ENCODE measurements around the gene VAV3. TPM values are rescaled to one million over a fixed set of nuclear protein-coding genes. Genes with fewer than 3 reads are reported as not detected.

The VAV3 gene
- total RNA-seq, 4 donors from 2014 or later: 0.33 to 12.1 (median 0.47) TPM

- ATAC-seq: no peak
Observed at GRCh38 chr1:107649023-107649422, 316.0 kb downstream of the VAV3 start.

GRCh38 chr1:107648071-107648470 is 316.9 kb downstream of the VAV3 start:
- in situ Hi-C loops (cut with MboI; ENCODE audit: low sequenced_read_pairs in 4 of 4) (no loop called here), intact Hi-C loops (cut with DNase I; ENCODE audit: low total_unique reads) (no loop called here)
- H3K4me3 ChIP-seq: no peak overlapping the region
- no peaks in the 10 kb centered on the region for H3K27me3 ChIP-seq
- no peak overlapping the region for H3K27ac ChIP-seq
- H3K4me1 ChIP-seq: no peaks in the 10 kb centered on the region
- TF ChIP-seq, protein P1, sequence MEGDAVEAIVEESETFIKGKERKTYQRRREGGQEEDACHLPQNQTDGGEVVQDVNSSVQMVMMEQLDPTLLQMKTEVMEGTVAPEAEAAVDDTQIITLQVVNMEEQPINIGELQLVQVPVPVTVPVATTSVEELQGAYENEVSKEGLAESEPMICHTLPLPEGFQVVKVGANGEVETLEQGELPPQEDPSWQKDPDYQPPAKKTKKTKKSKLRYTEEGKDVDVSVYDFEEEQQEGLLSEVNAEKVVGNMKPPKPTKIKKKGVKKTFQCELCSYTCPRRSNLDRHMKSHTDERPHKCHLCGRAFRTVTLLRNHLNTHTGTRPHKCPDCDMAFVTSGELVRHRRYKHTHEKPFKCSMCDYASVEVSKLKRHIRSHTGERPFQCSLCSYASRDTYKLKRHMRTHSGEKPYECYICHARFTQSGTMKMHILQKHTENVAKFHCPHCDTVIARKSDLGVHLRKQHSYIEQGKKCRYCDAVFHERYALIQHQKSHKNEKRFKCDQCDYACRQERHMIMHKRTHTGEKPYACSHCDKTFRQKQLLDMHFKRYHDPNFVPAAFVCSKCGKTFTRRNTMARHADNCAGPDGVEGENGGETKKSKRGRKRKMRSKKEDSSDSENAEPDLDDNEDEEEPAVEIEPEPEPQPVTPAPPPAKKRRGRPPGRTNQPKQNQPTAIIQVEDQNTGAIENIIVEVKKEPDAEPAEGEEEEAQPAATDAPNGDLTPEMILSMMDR (IDR thresholded peaks at IDR 0.05 in 4 of 5, conservative IDR thresholded peaks at IDR 0.05 in 1 of 5): no peak
- TF ChIP-seq POLR2A (IDR thresholded peaks at IDR 0.05): no peak
- no peaks in the 10 kb centered on the region for H3K36me3 ChIP-seq
- DNase-seq (no peak), ATAC-seq (no peak)
- no peaks in the 10 kb centered on the region for H3K9me3 ChIP-seq

More at GRCh38 chr1:107649023-107649422, 316.0 kb downstream of the VAV3 start:
- in situ Hi-C loops (cut with MboI; ENCODE audit: low sequenced_read_pairs in 4 of 4): no loop called here
- no peak overlapping the region for H3K4me3 ChIP-seq
- TF ChIP-seq, protein P1 (IDR thresholded peaks at IDR 0.05 in 4 of 5, conservative IDR thresholded peaks at IDR 0.05 in 1 of 5): no peak
- TF ChIP-seq POLR2A (IDR thresholded peaks at IDR 0.05): no peak
- no peaks in the 10 kb centered on the region for H3K36me3 ChIP-seq
- no peak for DNase-seq
- no peaks in the 10 kb centered on the region for H3K4me1 ChIP-seq
- H3K27me3 ChIP-seq: no peaks in the 10 kb centered on the region
- intact Hi-C loops (cut with DNase I; ENCODE audit: low total_unique reads): no loop called here
- no peaks in the 10 kb centered on the region for H3K9me3 ChIP-seq
- H3K27ac ChIP-seq: no peak overlapping the region

DNA sequence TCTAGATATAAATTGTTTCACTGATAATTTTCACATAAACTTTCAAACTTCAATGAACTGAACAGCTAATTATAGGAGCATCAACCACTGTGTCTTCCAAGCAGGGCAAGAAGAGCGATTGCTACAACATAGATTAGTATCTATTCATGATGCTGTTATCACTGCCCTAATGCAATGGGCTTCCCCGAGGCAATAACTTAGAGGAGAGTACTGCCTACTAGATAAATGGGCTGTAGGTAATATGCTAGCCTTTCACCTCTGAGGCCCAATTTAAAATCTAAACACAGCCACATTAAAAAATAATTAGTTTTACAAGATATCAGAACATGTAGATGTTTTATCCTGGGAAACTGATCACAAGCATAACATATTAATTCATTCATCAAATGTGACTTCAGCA is 318.0 kb downstream of the VAV3 start:
- in situ Hi-C loops (cut with MboI; ENCODE audit: low sequenced_read_pairs in 4 of 4): no loop called here
- no peaks in the 10 kb centered on the region for H3K4me1 ChIP-seq
- no peak for ATAC-seq

DNA sequence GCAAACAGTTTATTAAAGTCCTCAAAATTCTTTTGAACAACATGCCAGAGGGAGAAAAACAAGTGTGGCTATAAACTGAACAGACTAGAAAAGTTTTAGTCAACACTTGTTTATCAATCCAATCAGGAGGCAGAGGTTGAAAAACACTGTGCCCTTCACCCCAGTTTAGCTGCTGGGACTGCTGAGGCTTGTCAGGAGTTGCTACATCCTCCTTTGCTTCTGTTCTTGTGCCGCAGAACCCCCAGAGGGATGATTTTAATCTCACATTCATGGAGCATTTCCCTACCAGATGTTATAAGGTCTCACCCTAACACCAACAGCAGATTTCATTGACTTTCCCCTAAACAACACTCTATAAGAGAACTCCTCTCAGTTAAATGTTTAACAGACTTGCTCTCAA is 321.2 kb downstream of the VAV3 start:
- Histone ChIP-seq H3K4me3 (no peak overlapping the region), H3K27ac (no peak overlapping the region), H3K9me3 (no peaks in the 10 kb centered on the region), H3K27me3 (no peaks in the 10 kb centered on the region), H3K4me1 (no peaks in the 10 kb centered on the region), H3K36me3 (no peaks in the 10 kb centered on the region)
- ATAC-seq: no peak
- in situ Hi-C loops (cut with MboI; ENCODE audit: low sequenced_read_pairs in 4 of 4): no loop called here
- DNase-seq: no peak
- TF ChIP-seq, protein P1 (IDR thresholded peaks at IDR 0.05 in 4 of 5, conservative IDR thresholded peaks at IDR 0.05 in 1 of 5): no peak
- TF ChIP-seq POLR2A (IDR thresholded peaks at IDR 0.05): no peak
- intact Hi-C loops (cut with DNase I; ENCODE audit: low total_unique reads): no loop called here

More for the DNA sequence above, 318.0 kb downstream of the VAV3 start:
- H3K27me3 ChIP-seq: no peaks in the 10 kb centered on the region
- no peak for DNase-seq
- H3K9me3 ChIP-seq: no peaks in the 10 kb centered on the region
- TF ChIP-seq, protein P1 (IDR thresholded peaks at IDR 0.05 in 4 of 5, conservative IDR thresholded peaks at IDR 0.05 in 1 of 5): no peak
- no peak for TF ChIP-seq POLR2A (IDR thresholded peaks at IDR 0.05)
- intact Hi-C loops (cut with DNase I; ENCODE audit: low total_unique reads): no loop called here
- no peak overlapping the region for H3K4me3 ChIP-seq
- no peak overlapping the region for H3K27ac ChIP-seq
- no peaks in the 10 kb centered on the region for H3K36me3 ChIP-seq

DNA sequence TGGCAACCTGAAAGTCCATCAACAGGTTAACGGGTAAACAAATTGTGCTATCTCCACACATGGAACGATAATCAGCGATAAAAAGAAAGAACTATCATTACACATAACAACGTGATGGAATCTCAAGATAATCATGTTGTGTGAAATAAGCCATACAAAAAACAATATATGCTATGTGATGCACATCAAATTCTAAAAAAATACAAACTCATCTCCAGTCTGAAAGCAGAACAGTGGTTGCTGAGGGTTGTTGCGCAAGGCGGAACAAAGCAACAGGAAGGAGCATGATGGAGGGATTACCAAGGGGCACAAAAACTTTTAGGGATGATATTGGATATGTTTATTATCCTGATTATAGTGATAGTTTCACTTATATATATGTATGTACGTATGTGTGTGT is 324.8 kb downstream of the VAV3 start:
- H3K9me3 ChIP-seq: no peaks in the 10 kb centered on the region
- intact Hi-C loops (cut with DNase I; ENCODE audit: low total_unique reads): no loop called here
- H3K4me3 ChIP-seq: no peak overlapping the region
- TF ChIP-seq POLR2A (IDR thresholded peaks at IDR 0.05): no peak
- H3K4me1 ChIP-seq: no peaks in the 10 kb centered on the region
- no peaks in the 10 kb centered on the region for H3K36me3 ChIP-seq
- ATAC-seq (no peak), DNase-seq (no peak)
- no peak overlapping the region for H3K27ac ChIP-seq
- H3K27me3 ChIP-seq: no peaks in the 10 kb centered on the region
- in situ Hi-C loops (cut with MboI; ENCODE audit: low sequenced_read_pairs in 4 of 4): no loop called here

Measured in gastrocnemius medialis (tissue), 4 donors.